GM19099 (cell line): Measurements from ENCODE around the gene ZNF555.
A peak's percentile ranks its signal among the peaks of the same experiment; 100 is the strongest.

Source experiments
- POLR2A ChIP-seq: IDR thresholded peaks from 3 replicates; pipeline ENCODE4 v1.6.1; 2011; ENCODE audit warnings: low read depth; ENCODE audit not compliant: insufficient read length; ENCODE audit errors: extremely low read depth

Gene ZNF555

GRCh38 chr19:2869618-2870017, 28.3 kb downstream of the ZNF555 start:
- TF ChIP-seq POLR2A = no peak

- TF ChIP-seq POLR2A = no peak
Measured at GRCh38 chr19:2877398-2878331, 36.4 kb downstream of the ZNF555 start.

GRCh38 chr19:2883686-2884439, 42.6 kb downstream of the ZNF555 start:
- no peak for TF ChIP-seq POLR2A

- no peak for TF ChIP-seq POLR2A
Measured at GRCh38 chr19:2885736-2886135, 44.5 kb downstream of the ZNF555 start.

GRCh38 chr19:2887391-2887914, 46.2 kb downstream of the ZNF555 start:
- no peak for TF ChIP-seq POLR2A

- no peak for TF ChIP-seq POLR2A
Measured at GRCh38 chr19:2888731-2889224, 47.5 kb downstream of the ZNF555 start.

- no peak for TF ChIP-seq POLR2A
Measured at GRCh38 chr19:2896694-2897093, 55.4 kb downstream of the ZNF555 start.

GRCh38 chr19:2900296-2901252, 59.3 kb downstream of the ZNF555 start, which contains the start of gene ZNF57:
Gene ZNF57 (plus strand): TSS chr19:2900928. CDS start chr19:2901046, 118 bp downstream.
- TF ChIP-seq POLR2A = peak; percentile 70

GRCh38 chr19:2902590-2903218, 61.4 kb downstream of the ZNF555 start:
- no peak for TF ChIP-seq POLR2A

- TF ChIP-seq POLR2A = no peak
Measured at GRCh38 chr19:2905918-2906519, 64.7 kb downstream of the ZNF555 start.

- TF ChIP-seq POLR2A = no peak
Measured at GRCh38 chr19:2906631-2907195, 65.4 kb downstream of the ZNF555 start.
